Anterior cingulate cortex (tissue), 58 donors: ENCODE measurements around the gene TCEA3.
"Not testable (repeated sequence)": the region's sequence is repeated elsewhere in the genome, so short reads cannot be mapped to it uniquely, and the experiment has no call there.

ENCODE experiments used
- DNase-seq, 58 donors: peaks; one replicate each; lab custom pipeline; 2025; lab: John Stamatoyannopoulos, UW

The TCEA3 gene

GRCh38 chr1:23395154-23395724 lies 29.3 kb downstream of the TCEA3 start:
- no peak for DNase-seq

DNA sequence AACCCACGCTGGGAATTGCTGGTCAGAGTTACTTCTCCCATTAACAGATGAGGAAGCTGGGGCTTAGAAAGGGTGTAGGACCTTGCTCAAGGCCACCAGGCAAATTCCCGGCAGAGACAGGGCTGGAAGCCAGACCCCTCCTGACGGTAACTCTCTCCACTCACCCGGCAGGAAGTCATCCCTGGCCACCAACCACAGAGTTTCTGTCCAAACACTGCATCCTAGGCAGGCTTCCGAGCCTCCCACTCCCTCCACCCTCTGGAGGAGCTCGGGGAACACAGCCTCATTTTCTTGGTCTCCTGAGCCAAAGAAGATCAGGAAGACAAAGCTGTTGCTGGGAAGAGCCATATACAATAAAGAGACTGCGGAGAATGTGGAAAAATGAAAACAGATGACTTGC lies 29.9 kb downstream of the TCEA3 start:
- peak in 25 of 58 donors; percentile 7 to 65 (median 28) for DNase-seq

GRCh38 chr1:23394181-23394580 lies 30.4 kb downstream of the TCEA3 start:
- DNase-seq = no peak

DNA sequence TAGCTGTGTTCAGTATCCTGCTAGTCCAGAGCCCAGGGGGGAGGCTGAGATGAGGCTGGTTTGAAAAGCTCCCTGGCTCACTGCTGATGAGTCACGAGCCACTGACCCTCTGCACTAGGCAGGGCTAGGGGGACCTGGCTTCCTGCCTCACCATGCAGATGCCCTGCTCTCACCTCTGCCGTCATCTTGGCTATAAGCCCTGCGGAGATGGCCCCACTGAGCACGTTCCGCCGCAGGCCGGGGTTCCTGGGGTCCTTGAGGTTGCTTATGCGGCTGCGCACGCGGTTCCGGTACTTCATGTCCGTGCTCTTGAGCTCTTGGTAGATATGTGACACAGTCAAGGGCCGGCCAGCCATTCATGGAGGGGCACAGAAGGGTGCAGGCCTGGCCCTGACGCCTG lies 30.8 kb downstream of the TCEA3 start:
- no peak for DNase-seq

DNA sequence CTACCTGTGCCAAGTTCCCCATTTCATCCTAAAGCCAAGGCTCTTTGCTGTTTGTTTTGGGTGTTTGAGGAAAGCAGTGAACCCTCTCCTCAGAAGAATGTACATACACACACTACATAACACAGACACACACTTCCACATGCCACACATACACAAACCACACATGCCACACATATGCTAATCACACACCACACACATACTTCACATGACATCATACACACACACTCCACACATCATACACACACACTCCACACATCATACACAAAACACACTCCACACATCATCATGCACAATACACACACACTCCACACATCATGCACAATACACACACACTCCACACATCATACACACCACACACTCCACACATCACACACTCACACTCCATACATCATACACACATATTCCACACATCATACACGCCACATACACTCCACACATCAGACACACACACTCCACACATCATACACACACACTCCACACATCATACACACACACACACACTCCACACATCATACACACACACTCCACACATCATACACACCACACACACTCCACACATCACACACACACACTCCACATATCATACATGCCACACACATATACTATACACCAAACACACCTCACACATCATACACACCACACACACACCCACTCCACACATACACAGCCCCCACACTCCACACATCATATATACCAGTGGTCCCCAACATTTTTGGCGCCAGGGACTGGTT lies 32.3 kb downstream of the TCEA3 start:
- DNase-seq = no peak

GRCh38 chr1:23389837-23390321 lies 34.7 kb downstream of the TCEA3 start:
- no peak for DNase-seq

- no peak for DNase-seq
Measured at GRCh38 chr1:23387494-23387893, 37.1 kb downstream of the TCEA3 start.

DNA sequence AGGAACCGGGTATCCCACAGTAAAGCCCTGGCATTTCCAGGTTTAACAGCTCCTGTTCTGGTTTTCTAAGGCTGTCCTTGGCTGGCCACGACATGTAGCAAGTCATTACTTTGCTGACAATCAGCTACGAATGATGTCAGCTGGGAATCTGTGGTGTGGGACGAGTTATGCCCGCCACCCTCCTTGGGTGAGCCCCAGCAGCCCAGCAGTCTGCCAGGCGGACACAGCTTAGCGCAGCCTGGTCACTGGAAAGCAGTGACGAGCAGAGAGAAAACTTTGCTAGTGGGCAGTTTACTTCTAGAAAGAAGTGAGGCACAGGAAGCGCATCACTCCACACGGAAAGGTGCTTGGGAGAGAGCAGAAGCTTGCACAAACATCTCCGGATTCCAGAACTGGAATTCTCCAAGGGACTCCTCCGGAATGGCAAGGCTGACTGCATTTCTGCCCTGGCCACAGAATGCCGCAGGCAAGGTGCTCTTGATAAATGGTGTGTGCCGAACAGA lies 39.4 kb downstream of the TCEA3 start:
- no peak for DNase-seq

DNA sequence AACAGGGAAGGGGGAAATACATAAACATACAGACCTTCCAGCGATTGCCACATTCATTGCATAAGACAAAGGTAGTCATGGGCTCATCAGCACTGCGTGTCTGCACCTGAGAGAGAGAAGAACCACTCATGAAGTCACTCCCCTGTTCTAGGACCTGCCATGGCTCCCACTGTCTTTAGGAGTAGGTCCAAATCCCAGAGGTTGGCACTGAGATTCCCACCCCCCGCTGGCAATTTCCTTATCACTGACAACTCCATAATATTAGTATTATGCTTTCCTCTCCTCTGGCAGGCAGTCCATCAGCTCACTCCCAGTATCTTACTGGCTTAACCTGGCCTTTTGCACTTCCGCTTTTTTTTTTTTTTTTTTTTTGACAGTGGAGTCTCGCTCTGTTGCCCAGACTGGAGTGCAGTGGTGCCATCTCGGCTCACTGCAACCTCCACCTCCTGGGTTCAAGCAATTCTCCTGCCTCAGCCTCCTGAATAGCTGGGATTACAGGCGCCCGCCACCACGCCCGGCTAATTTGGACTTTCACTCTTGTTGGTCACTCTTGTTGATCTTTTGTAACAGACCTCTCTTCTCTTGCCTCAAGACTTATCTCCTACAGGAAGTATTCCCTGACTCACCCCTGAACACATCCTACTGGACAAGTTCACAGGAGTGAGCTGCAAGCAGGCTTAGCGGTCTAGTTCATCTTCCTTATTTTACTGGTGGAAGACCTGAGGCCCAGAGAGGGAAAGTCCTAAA lies 40.1 kb downstream of the TCEA3 start:
- DNase-seq = no peak

DNA sequence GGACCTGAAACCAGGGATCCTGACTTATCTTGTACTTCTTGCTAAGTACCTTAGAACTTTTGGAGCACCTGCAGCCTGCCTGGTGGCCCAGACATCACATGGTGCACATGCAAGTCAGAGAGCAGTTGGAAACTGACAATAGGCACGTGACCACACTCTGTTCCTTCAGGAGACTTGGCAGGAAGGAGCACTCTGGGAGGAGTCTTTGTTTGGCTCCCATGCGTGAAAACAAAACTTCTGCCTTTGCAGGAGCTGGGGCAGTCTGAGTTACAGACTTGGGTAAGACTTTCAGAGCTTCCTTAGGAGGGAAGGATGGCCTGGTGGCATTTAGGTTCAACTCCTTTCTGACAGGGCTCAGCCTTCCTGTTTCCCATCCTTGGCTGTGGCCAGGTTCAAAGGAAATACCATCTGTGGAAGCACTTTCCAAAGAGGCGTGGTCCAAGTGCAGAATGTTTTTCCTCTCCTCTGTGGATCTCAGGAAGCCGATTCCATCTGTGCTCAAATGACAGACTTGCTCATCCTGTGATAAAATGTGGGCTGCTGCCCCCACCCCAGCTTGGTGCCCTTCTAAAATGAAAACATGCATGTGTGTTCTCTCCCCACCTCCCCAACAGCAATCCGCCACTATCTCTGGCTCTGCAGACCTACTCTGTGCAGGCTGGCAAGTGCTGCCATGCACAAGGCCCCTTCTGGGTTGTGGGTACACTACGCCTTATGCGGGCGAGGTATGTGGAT lies 40.8 kb downstream of the TCEA3 start:
- no peak for DNase-seq

GRCh38 chr1:23381233-23381885 lies 43.2 kb downstream of the TCEA3 start:
- no peak for DNase-seq

DNA sequence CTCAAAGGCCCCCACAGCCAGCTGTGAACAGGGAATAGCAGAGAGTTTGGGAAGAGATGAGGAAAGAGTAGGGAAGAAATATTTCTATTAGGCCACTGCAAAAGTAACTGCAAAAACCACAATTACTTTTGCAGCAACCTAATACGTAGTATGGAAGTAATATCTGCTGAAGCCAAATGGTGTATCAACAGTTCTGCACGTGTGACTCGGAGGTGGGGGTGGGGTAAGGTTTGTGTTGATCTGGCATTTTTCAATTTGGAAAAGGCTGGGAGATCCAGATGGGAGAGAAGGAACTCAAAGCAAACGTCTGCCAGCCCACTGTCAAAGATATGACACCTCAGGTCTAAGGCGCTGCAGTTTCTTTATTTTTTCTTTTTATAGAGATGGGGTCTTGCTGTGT lies 43.8 kb downstream of the TCEA3 start:
- DNase-seq = no peak

- not testable (repeated sequence) for DNase-seq
Measured at GRCh38 chr1:23380236-23380635, 44.3 kb downstream of the TCEA3 start.

DNA sequence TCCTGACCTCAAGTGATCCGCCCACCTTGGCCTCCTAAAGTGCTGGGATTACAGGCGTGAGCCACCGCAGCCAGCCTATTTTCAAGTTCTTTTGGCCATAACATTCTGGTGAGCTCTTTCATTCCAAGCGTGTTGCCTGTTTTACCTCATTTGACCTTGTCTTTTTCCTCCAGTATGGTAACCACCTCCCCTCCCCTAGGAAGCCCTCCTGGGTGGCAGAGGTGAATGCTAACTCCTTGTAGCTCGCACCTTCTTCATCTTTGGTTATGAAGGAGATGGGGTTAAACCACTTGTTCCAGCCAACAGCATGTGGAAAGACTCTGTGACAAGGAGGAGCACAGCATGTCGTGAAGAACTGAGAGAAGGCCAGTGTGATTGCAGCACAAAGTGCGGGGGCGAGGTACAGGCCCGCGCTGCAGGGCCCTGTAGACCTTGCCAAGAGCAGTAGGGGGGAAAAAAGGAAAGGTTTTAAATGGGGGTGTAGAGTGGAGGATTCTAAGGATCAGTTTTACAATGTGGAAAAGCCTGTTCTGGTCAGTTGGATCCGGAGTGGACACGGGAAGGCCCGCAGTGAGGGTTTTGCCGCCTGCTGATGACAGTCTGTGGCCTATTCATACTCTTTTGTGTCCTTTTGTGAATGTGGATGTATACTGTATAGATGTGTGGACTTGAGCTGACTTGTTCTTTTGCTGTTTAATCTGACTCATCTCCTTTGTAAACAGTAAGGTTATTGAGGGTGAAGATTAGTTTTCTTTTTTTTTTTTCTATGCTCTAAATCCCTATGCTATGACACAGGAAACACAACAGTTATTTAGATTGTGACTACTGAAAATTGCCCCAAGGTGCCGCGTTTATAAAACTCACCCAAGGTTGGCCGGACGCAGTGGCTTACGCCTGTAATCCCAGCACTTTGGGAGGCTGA lies 47.4 kb downstream of the TCEA3 start:
- DNase-seq = peak in 2 of 58 donors; percentile 21 to 50

GRCh38 chr1:23374079-23374735 lies 50.3 kb downstream of the TCEA3 start:
- not testable (repeated sequence) for DNase-seq

- peak in 12 of 58 donors; percentile 10 to 41 (median 24) for DNase-seq
Measured at GRCh38 chr1:23371987-23372880, 52.3 kb downstream of the TCEA3 start.
